Measurements from ENCODE around the gene RMND5A.

DNA sequence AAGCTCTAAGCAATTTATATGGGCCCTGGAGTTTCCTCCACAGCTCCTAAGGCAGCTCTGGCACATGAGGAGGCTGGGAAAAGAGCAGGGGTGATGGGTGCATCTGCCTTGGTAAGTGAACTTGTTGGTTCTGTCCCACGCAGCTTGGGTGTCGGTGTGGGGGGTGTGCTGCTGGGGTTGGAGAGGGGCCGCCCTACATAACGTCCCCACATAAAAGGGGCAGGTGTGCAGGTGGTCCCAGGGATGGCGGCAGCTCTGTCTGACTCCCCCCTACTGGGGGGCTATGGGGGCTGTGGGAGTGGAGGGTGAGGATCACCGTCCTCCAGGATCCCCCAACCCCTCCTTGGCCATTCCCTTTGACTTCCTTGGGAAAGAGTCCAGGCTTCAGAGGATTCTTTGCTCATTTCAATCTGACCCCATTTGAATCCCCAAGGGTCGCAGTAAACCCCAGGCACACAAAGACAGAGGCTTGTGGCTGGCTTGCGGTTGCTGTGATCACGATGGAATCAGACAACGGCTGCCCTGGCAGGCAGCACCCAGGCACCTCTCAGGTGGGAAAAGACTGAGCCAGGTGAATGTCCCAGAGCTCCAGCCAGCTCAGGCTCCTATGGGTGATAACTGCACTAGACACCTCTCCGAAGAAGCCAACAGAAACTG lies 105.1 kb downstream of the RMND5A start:
- TF ChIP-seq CTCF (conservative IDR thresholded peaks at IDR 0.05) (no peak), ZFX (IDR thresholded peaks at IDR 0.05) (no peak)

Measured in C4-2B (cell line).